SU-DHL-6 (cell line): ENCODE results near the gene ARHGEF39.

Experiments
- H2AFZ ChIP-seq: fragments of 200-600 bp; sonication (generic); 2 replicates; pipeline ENCODE4 v1.6.1; 2014; ENCODE audit warnings: low read depth, mild to moderate bottlenecking, moderate library complexity, mixed read lengths, antibody characterized with exemption, low read length; ENCODE audit not compliant: severe bottlenecking
- H3F3A ChIP-seq: fragments of 200-600 bp; shearing (Covaris generic); 2 replicates; pipeline ENCODE4 v1.6.0; 2016; ENCODE audit warnings: antibody characterized with exemption, mild to moderate bottlenecking; ENCODE audit not compliant: insufficient read depth
- H3K27ac ChIP-seq: fragments of 200-600 bp; sonication (generic); 2 replicates; pipeline ENCODE4 v1.5.1; 2016; ENCODE audit warnings: low read depth, mild to moderate bottlenecking, low read length, moderate library complexity, mixed read lengths
- H3K27me3 ChIP-seq: fragments of 200-600 bp; sonication (generic), shearing (Covaris generic); 2 replicates; pipeline ENCODE4 v1.6.0; 2014; ENCODE audit warnings: mild to moderate bottlenecking, low read length
- H3K36me3 ChIP-seq: fragments of 200-600 bp; sonication (generic); 2 replicates; pipeline ENCODE4 v1.6.1; 2014; ENCODE audit warnings: mild to moderate bottlenecking, low read length, mixed read lengths
- H3K4me2 ChIP-seq: fragments of 300-600, 200-600 bp; shearing (Covaris generic), sonication (generic); 2 replicates; pipeline ENCODE4 v1.6.0; 2014; ENCODE audit warnings: low read length, low read depth, mild to moderate bottlenecking; ENCODE audit not compliant: poor library complexity, severe bottlenecking
- H3K4me3 ChIP-seq: fragments of 200-600 bp; sonication (generic); 2 replicates; pipeline ENCODE4 v1.5.1; 2014; ENCODE audit warnings: antibody characterized with exemption, low read length, mild to moderate bottlenecking, mixed read lengths; ENCODE audit not compliant: insufficient read depth, poor library complexity, severe bottlenecking
- H3K79me2 ChIP-seq: fragments of 200-600 bp; sonication (generic); 2 replicates; pipeline ENCODE4 v1.6.1; 2014; ENCODE audit warnings: mild to moderate bottlenecking, low read length, moderate library complexity; ENCODE audit not compliant: insufficient read depth
- H3K9ac ChIP-seq: fragments of 200-600 bp; sonication (generic); 2 replicates; pipeline ENCODE4 v1.7.0; 2014; ENCODE audit warnings: mild to moderate bottlenecking, low read length
- H3K9me2 ChIP-seq: fragments of 200-600 bp; sonication (generic); replicated peaks from 2 replicates; pipeline ENCODE4 v1.6.1; 2014; ENCODE audit warnings: low read length; ENCODE audit not compliant: insufficient read depth
- H3K9me3 ChIP-seq: fragments of 200-600 bp; sonication (generic); 2 replicates; pipeline ENCODE4 v1.6.1; 2014; ENCODE audit warnings: low read length, mixed read lengths; ENCODE audit not compliant: insufficient read depth
- H4K20me1 ChIP-seq: fragments of 200-600 bp; sonication (generic); 2 replicates; pipeline ENCODE4 v1.6.1; 2014; ENCODE audit warnings: low read depth, mild to moderate bottlenecking, antibody characterized with exemption, low read length, moderate library complexity, mixed read lengths
- CTCF ChIP-seq: fragments of 200-600 bp; sonication (generic); IDR thresholded peaks from one replicate; pipeline ENCODE4 v1.5.1; 2017; ENCODE audit warnings: antibody characterized with exemption, mild to moderate bottlenecking, low read length, moderate library complexity; ENCODE audit not compliant: insufficient read depth, poor library complexity, severe bottlenecking
- EZH2phosphoT487 ChIP-seq: fragments of 200-600 bp; sonication (generic), shearing (Covaris generic); conservative IDR thresholded peaks from 2 replicates; pipeline ENCODE4 v1.6.1; 2018; ENCODE audit warnings: mild to moderate bottlenecking, antibody characterized with exemption, low read length, moderate library complexity, mixed read lengths

Gene ARHGEF39

GRCh38 chr9:35662437-35662836, 2.6 kb downstream of the ARHGEF39 start:
- no peaks in the 10 kb centered on the region for H3K9me2 ChIP-seq

DNA sequence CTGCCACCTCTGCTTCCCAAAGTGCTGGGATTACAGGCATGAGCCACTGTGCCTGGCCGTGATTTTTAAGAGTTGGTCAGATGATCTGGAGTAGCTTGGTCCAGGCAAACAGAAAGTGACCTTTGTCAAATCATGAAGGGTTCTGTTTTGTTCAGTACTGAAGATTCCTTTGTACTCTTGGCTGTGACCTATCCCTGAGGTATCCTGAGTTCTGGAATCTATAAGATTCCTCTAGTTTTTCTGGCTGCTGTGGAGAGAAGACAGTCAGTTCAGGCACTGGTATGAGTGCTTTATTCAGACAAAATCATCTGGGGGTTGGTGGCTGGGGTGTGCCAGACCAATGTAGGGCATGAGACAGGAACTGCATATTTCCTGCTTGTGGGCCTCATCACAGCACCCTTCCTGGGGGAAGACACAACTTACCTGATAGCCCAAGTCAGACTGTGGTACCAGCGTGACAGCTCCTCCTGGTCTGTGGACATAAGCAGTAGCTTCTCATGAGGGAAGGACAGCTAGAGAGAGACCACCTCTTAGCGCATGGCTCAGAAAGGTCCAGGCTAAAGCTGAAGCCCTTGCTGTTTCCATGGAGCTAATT, 3.1 kb downstream of the ARHGEF39 start:
- TF ChIP-seq CTCF (no peak), EZH2phosphoT487 (no peak)
- Histone ChIP-seq H3K27ac (peak overlapping the region; percentile 13; the same call in 1 of the 2 replicates), H3K9me2 (no peaks in the 10 kb centered on the region), H3K4me2 (no peak overlapping the region), H3K27me3 (no peaks in the 10 kb centered on the region), H3K4me3 (no peak overlapping the region), H3F3A (peaks cover 66% of the 10 kb centered on the region), H3K79me2 (peaks cover 14% of the 10 kb centered on the region; the same call in 1 of the 2 replicates), H4K20me1 (no peaks in the 10 kb centered on the region), H3K9ac (no peak overlapping the region), H2AFZ (no peak overlapping the region), H3K9me3 (no peaks in the 10 kb centered on the region), H3K36me3 (no peaks in the 10 kb centered on the region)

More at GRCh38 chr9:35662437-35662836, 2.6 kb downstream of the ARHGEF39 start:
- H3K9ac ChIP-seq = no peak overlapping the region
- H3K9me3 ChIP-seq = no peaks in the 10 kb centered on the region
- no peak overlapping the region for H3K4me2 ChIP-seq
- TF ChIP-seq EZH2phosphoT487 = no peak
- no peak for TF ChIP-seq CTCF
- H4K20me1 ChIP-seq = no peaks in the 10 kb centered on the region
- no peaks in the 10 kb centered on the region for H3K36me3 ChIP-seq
- no peak overlapping the region for H2AFZ ChIP-seq
- H3F3A ChIP-seq = peaks cover 60% of the 10 kb centered on the region
- peaks cover 14% of the 10 kb centered on the region; the same call in 1 of the 2 replicates for H3K79me2 ChIP-seq
- H3K27ac ChIP-seq = no peak overlapping the region
- H3K27me3 ChIP-seq = no peaks in the 10 kb centered on the region
- H3K4me3 ChIP-seq = no peak overlapping the region

DNA sequence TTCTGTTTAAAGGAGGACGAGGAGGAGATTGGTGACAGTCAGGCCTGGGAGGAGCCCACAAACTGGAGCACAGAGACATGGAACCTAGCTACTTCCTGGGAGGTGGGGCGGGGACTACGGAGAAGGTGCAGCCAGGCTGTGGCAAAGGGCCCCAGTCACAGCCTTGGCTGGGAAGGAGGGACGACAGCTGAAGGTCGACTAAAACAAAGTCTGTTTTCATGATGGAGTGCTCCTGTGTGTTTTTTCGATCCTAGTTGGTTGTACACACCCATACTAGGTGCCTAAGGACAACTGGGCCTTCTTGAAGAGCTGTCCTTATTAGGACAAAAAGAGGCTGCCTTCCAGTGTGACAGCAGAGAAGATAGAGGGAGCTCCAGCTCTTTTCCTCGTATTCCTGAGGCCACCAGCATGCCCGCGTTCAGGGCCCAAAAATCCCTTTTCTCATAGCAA, 4.0 kb downstream of the ARHGEF39 start:
- no peak overlapping the region for H3K27ac ChIP-seq
- H3F3A ChIP-seq = peaks cover 64% of the 10 kb centered on the region
- H3K9me3 ChIP-seq = no peaks in the 10 kb centered on the region
- no peak overlapping the region for H3K9ac ChIP-seq
- no peaks in the 10 kb centered on the region for H3K27me3 ChIP-seq
- no peak overlapping the region for H2AFZ ChIP-seq
- no peak overlapping the region for H3K4me2 ChIP-seq
- peaks cover 14% of the 10 kb centered on the region; the same call in 1 of the 2 replicates for H3K79me2 ChIP-seq
- no peaks in the 10 kb centered on the region for H3K36me3 ChIP-seq
- TF ChIP-seq CTCF (no peak), EZH2phosphoT487 (no peak)
- H3K9me2 ChIP-seq = no peaks in the 10 kb centered on the region
- H3K4me3 ChIP-seq = no peak overlapping the region
- no peaks in the 10 kb centered on the region for H4K20me1 ChIP-seq
